DMS114 treated with DMSO at 0.1 percent for 48 hours (cell line): ENCODE measurements around the gene FKBP10.
"Not testable (repeated sequence)": the region's sequence is repeated elsewhere in the genome, so short reads cannot be mapped to it uniquely, and the experiment has no call there.

Source experiments
- DNase-seq: peaks from one replicate; lab custom pipeline; 2025; ENCODE audit not compliant: unreplicated experiment; lab: John Stamatoyannopoulos, UW

FKBP10 gene

DNA sequence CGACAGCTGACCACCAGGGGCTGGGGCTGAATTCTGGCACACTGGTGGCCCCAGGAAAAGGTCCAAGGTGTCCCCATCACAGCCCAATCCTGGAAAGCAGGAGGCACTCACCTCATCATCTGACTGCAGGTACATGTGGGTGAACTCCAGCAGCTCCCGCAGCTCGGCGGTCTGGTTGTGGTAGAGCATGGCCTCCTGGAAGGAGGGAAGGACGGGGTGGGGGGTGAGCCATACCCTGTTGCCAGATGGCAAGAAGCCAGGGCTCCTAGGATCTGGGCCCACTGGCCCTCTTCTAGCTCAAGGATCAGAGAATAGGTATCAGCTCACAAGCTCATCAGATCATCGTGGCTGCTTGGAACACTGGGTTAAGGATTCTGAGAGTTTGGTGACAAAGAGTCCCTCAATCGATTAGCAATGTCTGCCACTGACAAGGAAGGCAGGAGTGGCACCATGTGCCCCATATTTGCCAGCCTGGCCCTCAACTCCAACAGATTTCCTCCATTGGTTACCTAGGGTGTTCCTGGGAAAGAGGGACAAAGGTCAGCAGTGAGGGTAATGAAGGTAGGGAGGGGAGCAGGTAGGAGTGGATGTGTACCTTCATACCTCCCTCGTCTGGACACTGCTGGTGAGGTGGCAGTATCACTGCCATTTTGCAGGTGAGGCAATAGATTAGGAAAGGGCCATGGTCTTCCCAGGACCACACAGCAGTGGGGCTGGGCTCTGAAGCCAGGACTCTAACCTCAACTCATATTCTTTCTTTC is 5.9 kb upstream of the FKBP10 start:
- DNase-seq, result no peak

DNA sequence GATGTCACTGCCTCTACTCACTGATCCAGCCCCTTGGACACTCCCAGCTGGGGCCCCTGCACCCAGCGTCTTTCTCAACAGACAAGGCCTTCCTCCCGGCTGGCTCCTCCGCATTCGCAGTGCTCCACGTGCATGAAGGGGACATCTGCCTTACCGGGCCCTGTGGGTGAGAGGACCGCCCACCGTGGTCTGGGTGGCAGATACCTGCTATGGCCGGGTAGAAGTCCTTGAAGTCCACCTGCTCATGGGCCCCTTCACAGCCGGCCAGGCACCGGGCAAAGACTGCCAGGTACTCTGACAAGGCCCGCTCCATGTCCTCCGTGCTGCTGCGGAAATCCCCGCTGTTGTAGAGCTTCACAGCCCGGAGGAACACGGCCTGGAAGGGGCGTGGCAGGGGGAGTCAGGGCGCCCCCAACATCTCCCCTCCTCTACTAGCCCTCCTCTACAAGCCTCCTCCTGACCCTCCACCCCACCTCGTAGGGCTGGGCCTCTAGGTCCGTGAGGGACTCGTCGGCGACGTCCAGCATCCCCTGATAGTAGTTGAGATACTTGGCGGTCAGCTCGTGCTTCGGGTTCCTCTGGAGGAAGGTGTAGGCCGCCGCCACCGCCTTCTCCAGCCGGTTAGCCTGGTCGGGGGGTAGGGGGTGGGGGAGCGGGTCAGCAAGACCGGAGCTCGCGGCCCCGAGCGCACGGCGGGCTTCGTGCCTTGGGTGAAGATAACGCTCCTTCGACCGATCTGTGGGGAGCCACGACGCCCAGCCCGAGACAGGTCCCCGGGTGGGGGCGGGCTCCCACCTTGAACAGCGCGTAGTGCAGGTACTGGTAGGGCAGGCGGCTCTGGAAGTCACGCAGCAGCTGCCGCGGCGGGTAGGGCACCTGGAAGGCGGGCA is 1.9 kb upstream of the FKBP10 start:
- no peak for DNase-seq

DNA sequence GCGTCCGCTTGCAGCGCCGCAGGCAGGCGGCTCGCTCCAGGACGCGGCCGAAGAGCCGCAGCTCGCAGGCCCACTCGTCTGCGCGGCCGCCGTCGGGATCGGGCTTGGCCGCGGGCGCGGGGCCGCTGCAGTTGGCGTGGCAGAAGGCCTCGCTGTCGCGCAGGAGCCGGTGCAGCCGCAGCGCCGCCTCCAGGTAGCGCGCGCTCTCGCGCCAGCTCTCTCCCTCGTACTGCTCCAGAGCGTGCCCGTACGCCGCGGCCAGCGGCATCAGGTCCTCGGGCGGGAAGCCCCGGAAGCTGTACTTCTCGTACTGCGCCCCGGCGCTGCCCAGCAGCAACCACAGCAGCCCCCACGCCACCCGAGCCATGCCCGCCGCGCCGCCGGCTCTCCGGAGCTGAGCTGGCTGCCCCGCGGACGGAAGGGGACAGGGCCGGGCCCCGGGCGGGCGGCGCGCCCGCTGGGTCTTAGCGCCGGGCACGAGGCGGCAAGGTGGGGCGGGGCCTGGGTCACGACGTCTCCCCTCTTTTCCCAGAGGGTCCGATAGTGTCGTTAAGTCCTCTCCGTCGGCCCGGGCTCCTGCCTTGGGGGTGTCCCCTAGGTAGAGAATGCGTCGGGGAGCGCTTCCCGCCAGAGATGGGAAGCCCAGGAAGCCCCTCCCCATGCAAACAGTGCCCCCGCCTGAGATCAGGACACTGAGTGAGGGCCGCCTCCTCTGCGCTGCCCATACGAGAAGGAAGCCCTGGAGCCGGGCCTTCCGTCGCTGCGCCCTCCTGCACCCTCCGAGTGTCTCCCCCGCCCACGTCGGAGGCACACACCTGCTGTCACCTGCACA is 1.0 kb upstream of the FKBP10 start, which contains the start of gene P3H4:
P3H4 (minus strand) TSS at position 401 of the 832 bp plus-strand sequence; CDS start at position 367, 34 bp downstream.
- peak; percentile 55 for DNase-seq

DNA sequence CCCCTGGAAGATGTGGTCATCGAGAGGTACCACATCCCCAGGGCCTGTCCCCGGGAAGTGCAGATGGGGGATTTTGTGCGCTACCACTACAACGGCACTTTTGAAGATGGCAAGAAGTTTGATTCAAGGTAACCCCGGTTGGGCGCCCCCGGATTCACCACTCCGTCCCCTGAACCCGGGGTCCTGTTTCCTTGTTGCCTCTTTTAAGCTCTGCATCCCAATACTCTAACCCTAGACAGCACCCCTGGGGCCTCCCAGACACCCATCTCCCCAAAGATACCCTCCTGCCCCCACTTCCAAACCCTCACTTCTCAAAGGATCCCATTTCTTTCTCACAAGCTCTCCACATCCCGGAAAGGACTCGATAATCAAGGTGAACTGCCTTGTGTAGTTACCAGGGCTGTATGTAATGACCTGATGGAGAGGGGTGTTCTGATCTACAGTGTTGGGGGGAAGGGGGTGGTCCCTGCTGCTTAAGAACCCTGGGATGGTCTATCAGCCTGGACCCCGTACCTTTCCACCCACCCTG is 412 bp downstream of the FKBP10 start:
- no peak for DNase-seq

DNA sequence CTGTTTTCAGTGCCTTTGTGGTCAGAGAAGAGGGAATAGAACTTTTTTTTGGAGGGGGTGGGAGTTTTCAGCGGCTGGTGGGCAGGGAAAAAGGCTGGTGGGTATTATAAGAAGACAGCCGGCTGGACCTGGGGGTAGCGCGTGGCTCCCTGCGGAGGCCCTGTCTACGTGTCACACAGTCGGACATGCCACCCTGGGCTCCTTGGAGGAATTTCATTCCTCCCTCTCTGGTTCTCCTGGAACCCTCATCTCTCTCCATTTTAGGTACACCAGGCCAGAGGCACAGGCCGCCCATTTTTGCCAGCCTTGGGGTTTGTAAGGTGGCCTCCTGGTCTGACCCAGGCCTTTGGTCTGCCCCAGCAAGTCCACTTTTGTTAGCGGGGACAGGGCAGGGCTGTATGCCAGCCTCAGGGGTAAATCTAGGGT is 908 bp downstream of the FKBP10 start:
- DNase-seq, result no peak

DNA sequence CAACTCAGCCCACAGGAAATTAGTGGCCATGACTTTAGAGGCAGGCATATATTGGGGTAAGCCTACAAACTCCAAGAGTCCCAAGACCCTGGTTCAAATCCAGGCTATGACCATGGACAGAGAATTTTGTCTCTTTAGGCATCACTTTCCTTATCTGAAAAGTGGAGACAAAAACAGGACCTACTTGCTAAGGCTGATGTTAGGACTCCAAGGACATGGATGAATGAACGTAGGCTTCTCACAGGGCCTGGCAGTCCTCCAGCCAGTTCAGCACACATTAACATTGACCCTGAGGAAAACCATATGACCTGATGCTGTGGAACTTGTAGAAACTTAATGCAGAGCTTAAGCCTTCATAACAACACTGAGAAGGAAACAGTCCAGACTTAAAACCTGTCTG is 1.4 kb downstream of the FKBP10 start:
- no peak for DNase-seq

DNA sequence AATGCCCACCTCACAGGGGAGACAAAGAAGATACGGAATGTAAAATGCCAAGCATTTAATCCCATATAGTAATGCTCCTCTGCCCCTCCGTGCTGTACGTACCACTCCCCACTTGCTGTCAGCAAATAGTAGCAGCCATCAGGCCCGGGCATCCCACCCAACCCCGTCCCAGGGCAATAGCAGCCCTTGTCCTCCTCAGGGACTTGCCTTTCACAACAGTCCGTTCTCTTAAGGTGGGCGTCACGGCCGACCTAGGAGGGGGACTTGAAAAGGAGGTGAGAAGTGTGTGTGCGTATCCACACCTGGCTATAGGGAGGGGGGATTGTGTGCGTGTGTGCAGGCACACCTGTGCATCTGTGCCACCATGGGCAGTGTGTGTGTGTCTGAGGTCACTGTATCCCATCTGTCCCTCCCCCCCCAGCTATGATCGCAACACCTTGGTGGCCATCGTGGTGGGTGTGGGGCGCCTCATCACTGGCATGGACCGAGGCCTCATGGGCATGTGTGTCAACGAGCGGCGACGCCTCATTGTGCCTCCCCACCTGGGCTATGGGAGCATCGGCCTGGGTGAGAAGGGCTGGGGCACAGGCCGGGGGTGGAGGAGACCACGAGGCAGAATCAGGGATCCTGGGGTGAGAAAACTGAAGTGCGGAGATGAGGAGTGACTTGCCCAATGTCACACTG is 4.0 kb downstream of the FKBP10 start:
- DNase-seq, result no peak

DNA sequence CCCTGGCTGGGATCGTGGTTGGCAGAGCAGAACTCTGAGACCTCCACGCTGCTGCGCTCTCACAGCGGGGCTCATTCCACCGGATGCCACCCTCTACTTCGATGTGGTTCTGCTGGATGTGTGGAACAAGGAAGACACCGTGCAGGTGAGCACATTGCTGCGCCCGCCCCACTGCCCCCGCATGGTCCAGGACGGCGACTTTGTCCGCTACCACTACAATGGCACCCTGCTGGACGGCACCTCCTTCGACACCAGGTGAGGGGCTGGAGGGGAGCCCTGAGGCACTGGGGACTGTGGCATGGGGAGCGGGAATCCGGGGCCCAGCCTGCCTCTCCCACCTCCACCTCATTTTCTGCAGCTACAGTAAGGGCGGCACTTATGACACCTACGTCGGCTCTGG is 5.2 kb downstream of the FKBP10 start:
- no peak for DNase-seq

DNA sequence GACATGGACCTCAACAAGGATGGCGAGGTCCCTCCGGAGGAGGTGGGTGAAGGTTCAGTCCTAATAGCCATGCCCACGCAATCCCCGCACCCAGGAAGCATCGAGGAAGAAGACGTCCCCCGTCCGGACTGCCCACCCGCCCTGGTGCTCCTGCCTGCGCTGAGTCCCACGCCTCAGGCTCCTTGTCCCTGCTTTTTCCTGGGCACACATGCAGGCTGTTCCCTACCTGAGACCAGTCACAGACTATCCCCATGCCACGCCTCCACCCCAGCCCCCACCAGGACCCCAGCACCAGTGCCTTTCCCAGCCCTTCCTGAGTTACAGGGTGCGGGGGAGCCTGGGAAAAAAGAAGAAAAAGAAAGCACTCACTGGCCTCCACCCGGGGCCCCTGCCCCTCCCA is 9.0 kb downstream of the FKBP10 start:
- DNase-seq, result no peak

DNA sequence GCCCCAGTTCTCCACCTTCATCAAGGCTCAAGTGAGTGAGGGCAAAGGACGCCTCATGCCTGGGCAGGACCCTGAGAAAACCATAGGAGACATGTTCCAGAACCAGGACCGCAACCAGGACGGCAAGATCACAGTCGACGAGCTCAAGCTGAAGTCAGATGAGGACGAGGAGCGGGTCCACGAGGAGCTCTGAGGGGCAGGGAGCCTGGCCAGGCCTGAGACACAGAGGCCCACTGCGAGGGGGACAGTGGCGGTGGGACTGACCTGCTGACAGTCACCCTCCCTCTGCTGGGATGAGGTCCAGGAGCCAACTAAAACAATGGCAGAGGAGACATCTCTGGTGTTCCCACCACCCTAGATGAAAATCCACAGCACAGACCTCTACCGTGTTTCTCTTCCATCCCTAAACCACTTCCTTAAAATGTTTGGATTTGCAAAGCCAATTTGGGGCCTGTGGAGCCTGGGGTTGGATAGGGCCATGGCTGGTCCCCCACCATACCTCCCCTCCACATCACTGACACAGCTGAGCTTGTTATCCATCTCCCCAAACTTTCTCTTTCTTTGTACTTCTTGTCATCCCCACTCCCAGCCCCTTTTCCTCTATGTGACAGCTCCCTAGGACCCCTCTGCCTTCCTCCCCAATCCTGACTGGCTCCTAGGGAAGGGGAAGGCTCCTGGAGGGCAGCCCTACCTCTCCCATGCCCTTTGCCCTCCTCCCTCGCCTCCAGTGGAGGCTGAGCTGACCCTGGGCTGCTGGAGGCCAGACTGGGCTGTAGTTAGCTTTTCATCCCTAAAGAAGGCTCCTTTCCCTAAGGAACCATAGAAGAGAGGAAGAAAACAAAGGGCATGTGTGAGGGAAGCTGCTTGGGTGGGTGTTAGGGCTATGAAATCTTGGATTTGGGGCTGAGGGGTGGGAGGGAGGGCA is 9.7 kb downstream of the FKBP10 start:
- DNase-seq, result no peak

DNA sequence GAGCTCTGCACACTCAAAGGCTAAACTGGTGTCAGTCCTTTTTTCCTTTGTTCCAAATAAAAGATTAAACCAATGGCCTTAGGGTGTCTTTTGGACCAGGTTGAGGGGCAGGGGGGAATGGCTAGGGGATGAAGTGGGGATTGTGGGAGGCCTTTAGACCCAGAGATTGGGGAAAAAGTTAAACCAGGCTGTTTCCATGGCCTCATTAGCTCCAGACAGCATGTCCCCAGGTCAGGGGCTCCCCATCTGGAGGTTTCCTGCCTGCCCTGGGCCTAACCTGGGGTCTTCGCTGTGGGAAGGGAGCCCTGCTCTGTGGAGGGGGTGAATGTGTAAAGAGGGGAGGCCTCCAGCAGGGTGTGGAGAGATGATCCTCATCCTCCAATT is 10.3 kb downstream of the FKBP10 start:
- no peak for DNase-seq

DNA sequence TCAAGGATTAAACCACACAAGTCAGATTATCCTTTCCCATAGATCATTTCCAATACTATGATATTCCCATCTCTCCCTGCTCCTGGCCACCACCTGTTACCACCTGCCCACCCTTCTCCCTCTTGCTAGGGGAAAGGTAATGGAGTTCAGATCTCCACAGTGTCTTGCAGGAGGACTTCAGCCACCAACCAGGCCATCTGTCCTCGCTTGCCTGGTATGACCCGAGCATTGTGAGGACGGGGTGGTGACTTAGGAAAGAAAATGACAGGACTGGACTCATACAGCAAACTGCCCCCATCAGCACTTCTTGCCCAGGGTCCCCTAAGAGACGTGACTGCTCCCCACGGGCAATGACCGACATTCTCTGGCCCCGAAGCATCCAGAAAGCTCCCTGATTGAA is 10.8 kb downstream of the FKBP10 start:
- no peak for DNase-seq

DNA sequence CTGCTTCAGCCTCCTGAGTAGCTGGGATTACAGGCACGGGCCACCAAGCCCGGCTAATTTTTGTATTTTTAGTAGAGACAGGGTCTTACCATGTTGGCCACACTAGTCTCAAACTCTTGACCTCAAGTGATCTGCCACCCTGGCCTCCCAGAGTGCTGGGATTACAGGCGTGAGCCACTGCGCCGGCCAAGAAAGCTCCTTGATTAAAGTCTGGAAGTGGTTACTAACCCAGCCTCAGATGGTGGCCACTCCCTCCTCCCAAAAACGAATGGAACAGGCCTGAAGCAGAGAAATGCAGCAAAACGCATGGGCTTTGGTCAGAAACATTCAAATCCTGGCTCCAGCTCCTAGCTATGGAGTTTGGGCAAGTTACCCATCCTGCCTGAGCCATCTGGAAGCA is 11.3 kb downstream of the FKBP10 start:
- no peak for DNase-seq

DNA sequence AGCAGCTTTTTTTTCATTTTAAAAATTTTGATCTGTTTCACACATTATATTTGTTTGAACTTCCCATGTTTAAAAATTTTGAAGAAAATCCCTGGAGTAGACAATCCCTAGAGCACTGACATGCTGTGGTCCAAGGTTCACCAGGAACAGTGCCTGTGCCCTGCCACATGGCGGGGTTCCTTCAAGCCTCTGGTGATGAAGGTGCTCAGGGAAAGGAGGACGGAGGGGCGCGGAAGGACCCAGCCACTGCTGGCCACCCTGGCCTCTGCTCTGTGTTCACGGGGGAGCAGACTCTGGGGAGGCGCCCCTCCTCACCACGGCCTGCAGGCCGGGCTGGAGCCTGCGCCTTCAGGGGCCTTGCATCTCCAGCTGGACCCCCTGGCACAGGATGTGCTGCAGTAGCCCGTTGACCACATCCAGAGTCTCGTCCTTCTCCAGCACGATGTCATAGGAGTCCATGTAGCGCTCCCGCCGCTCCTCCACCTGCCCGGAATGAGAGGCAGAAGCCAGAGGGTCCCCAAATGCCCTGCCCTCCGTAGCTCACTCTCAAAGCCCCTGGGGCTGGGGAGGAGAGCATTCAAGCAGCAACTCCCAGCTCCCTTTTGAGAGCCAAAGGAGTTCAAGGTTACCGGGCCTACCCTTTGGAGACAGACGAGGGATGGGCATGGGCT is 12.5 kb downstream of the FKBP10 start:
- DNase-seq, result no peak

DNA sequence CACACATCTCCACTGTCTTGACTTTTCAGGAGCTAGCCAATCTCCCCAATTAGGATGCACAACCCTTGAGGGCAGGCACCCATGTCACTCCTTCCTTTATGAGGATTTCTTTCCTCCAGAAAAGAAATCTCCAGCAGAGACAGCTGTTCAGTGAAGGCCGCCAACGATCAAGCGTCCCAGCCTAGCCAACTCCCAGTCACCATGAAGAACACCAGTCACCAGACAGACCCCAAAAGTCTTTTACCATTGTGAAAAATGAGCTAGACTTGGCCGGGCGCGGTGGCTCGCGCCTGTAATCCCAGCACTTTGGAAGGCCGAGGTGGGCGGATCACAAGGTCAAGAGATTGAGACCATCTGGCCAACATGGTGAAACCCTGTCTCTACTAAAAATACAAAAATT is 17.2 kb downstream of the FKBP10 start:
- not testable (repeated sequence) for DNase-seq

DNA sequence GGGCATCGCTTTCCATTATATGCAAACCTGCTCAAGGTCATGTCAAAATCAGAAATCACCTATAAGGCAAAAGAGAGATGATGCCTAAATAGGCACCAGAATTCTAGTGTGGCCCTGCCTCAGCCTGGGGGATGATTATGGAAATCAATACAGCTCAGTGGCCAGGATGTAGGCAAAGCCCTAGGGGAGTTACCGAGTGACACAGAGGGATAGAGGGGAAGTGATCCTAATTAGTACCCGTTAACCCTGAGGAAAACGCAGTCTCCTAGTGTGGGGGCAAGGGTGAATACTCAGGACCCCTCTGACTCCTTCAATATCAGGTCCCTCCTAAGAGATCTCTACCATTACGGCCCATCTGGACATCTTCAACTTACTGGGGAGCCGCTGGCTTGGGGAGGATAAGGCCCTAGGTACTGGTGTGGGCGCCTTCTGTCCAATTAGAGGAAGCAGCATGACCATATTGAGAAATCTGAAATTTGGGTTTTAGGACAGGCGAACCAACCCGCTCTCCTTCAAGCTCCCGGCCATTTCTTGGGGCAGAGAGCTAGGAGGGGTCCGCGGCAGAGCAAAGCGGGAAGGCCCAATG is 22.5 kb downstream of the FKBP10 start:
- DNase-seq, result no peak

DNA sequence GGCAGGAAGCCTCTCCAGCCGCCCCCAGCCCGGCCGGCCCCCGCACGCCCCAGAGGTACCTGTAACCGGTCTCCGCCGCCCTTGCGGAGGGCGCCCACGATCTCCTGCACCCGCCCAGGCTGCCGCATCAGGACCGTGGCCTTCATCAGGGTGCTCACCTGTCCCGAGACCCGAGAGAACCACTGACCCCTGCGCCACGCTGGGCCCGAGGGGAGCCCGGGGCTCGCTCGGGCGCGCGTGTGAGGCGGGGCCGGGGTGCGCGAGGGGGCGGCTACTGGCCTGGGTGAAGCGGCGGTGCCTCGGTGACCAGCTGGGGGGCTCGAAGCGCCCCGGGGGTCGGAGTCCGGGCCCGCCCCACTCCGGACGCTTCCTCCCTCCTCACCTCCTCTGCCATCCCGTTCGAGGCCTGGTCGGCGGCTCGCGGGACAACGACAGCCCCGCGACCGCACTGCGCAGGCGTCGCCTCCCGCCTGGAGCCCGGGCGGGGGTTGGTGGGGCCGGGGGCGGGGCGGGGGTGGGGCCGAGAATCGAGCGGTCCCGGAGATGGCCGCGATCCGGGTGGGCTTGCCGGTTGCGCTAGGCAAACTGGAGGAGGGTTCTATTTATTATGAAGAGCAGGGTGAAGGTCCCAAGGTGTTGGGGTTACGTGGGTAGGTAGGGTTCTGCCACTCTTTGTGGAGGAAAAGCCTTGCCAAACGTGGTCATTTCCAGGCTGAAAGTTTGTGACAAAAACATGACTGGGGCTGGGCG is 23.2 kb downstream of the FKBP10 start, which contains the start of gene NT5C3B:
NT5C3B (minus strand) TSS at position 433 of the 750 bp plus-strand sequence; CDS start at position 394, 39 bp downstream.
- peak; percentile 33 for DNase-seq
